HG02642 (cell line): ENCODE data around the gene TARBP1.
"Not testable (repeated sequence)": the region's sequence is repeated elsewhere in the genome, so short reads cannot be mapped to it uniquely, and the experiment has no call there.

Experiments
- ATAC-seq: cut with Tn5 transposase; IDR thresholded peaks from one replicate; pipeline ENCODE4 v1.9.1; 2021; ENCODE audit warnings: mild to moderate bottlenecking; ENCODE audit not compliant: unreplicated experiment, poor library complexity

The TARBP1 gene

DNA sequence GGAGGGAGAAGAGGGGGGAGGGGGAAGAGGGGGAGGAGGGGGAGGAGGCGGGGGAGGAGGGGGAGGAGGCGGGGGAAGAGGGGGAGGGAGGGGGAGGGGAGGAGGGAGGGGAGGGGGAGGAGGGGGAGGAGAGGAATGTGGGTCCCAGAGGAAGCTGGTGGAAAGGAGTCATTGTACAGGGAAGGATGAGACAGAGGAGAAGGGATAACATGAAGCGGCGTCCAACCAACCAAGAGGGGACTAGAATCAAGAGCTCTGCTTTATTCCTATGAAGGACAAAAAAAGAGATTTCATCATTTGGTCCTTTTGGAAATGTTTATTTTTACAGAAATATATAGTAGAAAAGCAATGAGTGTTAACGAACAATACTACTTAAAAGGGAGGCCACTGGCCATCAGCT is 81.2 kb downstream of the TARBP1 start:
- no peak for ATAC-seq

DNA sequence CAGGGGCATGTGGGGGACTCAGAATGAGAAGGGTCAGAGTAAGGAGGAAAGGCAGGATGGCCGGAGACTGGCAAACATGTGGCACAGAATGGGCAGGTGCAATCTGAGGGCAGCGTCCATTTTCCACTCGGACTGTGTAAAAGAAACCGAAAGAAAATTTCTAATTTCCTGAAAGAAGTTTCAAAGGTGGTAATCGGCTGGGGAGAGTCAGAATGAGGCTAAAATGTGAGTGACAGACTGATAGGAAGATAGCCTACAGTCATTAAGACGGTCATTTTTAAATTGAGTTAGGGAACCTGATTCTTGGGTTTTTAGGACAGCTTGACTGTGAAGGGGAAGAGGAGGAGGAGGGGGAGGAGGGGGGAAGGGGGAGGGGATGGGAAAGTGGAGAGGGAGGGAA is 82.1 kb downstream of the TARBP1 start:
- no peak for ATAC-seq

- no peak for ATAC-seq
Observed at GRCh38 chr1:234396092-234396491, 82.9 kb downstream of the TARBP1 start.

- no peak for ATAC-seq
Observed at GRCh38 chr1:234395297-234395696, 83.7 kb downstream of the TARBP1 start.

GRCh38 chr1:234393190-234393589 is 85.8 kb downstream of the TARBP1 start:
- ATAC-seq, result no peak

GRCh38 chr1:234388094-234388493 is 90.9 kb downstream of the TARBP1 start:
- ATAC-seq, result no peak

GRCh38 chr1:234386122-234386521 is 92.9 kb downstream of the TARBP1 start:
- no peak for ATAC-seq

- ATAC-seq, result no peak
Observed at GRCh38 chr1:234381699-234382555, 97.1 kb downstream of the TARBP1 start.

- ATAC-seq, result not testable (repeated sequence)
Observed at GRCh38 chr1:234379591-234380109, 99.3 kb downstream of the TARBP1 start.

DNA sequence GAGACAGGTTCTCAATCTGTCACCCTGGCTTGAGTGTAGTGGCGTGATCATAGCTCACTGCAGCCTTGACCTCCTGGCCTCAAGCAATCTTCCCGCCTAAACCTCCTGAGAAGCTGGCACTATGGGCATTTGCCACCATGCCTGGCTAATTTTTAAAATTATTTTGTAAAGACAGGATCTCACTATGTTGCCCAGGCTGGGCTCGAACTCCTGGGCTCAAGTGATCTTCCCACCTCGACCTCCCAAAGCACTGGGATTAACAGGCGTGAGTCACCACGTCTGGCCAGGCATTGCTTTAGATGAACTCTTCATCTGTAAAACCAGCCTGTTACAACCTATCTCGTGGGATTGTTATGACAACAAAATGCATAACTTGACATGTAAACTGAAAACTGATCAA is 103.3 kb downstream of the TARBP1 start:
- ATAC-seq, result no peak

DNA sequence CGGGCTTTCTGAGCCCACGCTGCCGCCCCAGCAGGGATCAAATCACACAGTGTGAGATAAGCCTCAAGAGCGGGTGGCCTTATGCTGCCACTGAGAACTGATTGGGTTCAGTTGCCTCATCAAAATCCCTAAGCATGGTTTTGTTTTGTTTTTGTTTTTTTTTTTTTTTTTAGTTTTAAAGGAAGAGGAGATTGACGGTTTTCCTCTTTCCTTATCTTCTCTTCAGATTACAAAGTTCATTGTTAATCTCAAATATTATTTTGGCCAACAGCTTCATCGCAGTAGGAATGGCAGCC is 105.1 kb downstream of the TARBP1 start:
- peak; percentile 24 for ATAC-seq

DNA sequence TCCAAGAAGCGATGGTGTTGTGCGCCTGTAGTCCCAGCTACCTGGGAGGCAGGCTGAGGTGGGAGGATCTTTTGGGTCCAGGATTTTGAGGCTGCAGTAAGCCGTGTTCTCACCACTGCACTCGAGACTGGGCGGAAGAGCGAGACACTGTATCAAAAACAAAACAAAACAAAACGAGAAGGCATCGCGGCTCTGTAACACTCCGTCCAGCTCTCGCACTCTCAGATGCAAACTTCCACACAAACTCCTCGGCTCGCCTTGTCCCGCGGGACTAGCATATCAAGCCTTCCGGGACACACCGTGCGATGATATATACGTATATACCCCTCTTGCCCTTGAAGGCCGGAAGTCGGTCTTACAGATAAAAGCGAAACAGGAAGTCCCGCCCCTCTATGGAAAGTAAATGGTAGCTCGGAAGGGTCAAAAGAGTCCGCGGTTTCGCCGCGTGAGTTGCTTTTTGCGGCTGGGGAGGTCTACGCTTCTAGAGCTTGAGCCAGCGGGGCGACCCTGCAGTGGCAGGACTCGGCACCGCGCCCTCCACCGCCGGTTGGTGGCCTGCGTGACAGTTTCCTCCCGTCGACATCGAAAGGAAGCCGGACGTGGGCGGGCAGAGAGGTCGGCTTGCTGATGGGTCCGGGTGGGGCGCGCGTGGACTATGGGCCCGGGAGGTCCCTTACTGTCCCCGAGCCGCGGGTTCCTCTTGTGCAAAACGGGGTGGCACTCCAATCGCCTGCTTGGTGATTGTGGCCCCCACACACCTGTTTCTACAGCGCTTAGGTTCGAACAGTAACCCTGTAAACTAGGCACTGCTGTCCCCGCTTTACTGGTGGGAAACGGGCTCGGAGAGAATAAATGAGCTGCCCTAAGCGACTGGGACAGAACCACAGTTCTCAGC is 105.7 kb downstream of the TARBP1 start, which contains the start of gene COA6:
Gene COA6 (plus strand): TSS at position 393 of the 895 bp plus-strand sequence. CDS start 11 bp downstream, at position 404.
- ATAC-seq, result peak; percentile 93

GRCh38 chr1:234372011-234372757 is 106.8 kb downstream of the TARBP1 start:
- no peak for ATAC-seq

GRCh38 chr1:234371414-234371813 is 107.6 kb downstream of the TARBP1 start:
- no peak for ATAC-seq

GRCh38 chr1:234369784-234370183 is 109.2 kb downstream of the TARBP1 start:
- no peak for ATAC-seq

DNA sequence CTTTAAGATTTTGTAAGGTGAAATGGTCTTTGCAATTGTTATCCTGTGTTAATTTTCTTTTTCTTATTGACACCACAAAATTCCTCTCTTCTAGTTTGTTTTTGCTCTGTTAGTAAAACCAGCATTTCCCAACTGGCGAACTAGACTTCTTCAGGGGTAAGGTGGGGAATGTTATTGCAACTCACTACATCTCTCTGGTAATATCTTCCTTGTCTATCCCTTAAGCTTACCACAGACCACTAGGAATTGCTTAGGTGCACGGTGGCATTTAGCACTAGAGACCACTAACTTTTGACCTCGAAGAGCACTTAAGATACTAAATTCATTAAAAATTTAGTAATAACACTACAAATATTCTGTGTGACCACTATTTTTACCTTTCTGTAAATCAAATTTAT is 109.9 kb downstream of the TARBP1 start:
- no peak for ATAC-seq

DNA sequence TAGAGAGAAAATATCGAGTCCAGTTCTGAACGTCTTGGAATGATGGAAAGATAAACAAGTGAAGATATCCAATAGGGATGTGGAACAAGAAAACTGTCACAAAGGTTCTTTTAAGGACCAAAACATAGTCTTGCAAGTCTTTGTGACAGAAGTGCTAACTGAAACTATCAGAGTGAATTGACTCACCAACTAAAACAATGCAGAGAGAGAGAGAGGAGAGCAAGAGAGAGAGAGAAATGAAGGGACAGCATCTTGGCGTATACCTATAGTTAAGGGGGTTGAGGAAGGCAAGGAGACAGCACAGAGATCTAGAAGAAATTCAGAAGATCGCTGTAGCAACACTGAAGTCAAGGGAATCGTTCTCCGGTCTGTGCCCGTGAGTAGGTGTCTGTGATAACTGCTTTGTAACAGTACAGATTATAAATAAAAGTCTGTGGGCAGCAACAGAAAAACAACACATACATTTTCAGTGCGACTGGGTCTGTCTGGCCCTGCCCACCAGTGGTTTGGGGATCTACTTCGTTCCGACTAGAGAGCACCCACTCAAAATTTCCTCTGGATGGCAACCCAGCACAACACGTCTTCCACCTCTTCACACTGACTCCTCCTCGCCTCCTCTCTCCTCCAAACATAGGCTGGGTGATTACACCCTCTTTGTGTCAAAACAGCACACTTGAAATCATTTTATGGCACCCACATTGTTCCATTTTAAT is 110.5 kb downstream of the TARBP1 start:
- ATAC-seq, result no peak

- no peak for ATAC-seq
Observed at GRCh38 chr1:234362558-234362957, 116.4 kb downstream of the TARBP1 start.

GRCh38 chr1:234361102-234361603 is 117.8 kb downstream of the TARBP1 start:
- ATAC-seq, result no peak

GRCh38 chr1:234357831-234358230 is 121.1 kb downstream of the TARBP1 start:
- no peak for ATAC-seq
